GM12864 (cell line): ENCODE data around the gene BCL11A.

ENCODE experiments used
- DNase-seq: peaks from one replicate; pipeline ENCODE4 v3.0.0-alpha.2; 2011; ENCODE audit warnings: low read depth
- H3K4me3 ChIP-seq: 2 replicates; pipeline ENCODE4 v1.5.1; 2011; ENCODE audit warnings: mild to moderate bottlenecking, low read depth, low read length, control low read depth
- TF ChIP-seq, protein P1 (sequence below): IDR thresholded peaks from 2 replicates; pipeline ENCODE4 v1.5.1; 2011; ENCODE audit warnings: low read depth, mild to moderate bottlenecking, moderate library complexity, low read length, control low read depth, inconsistent platforms; ENCODE audit errors: missing control alignments

Gene BCL11A

GRCh38 chr2:60553495-60554073, at the start of gene BCL11A:
Gene BCL11A, minus strand, starts transcription at chr2:60553654. Its CDS starts 384 bp downstream, at chr2:60553270.
- TF ChIP-seq, protein P1, sequence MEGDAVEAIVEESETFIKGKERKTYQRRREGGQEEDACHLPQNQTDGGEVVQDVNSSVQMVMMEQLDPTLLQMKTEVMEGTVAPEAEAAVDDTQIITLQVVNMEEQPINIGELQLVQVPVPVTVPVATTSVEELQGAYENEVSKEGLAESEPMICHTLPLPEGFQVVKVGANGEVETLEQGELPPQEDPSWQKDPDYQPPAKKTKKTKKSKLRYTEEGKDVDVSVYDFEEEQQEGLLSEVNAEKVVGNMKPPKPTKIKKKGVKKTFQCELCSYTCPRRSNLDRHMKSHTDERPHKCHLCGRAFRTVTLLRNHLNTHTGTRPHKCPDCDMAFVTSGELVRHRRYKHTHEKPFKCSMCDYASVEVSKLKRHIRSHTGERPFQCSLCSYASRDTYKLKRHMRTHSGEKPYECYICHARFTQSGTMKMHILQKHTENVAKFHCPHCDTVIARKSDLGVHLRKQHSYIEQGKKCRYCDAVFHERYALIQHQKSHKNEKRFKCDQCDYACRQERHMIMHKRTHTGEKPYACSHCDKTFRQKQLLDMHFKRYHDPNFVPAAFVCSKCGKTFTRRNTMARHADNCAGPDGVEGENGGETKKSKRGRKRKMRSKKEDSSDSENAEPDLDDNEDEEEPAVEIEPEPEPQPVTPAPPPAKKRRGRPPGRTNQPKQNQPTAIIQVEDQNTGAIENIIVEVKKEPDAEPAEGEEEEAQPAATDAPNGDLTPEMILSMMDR = no peak
- no peak for DNase-seq
- H3K4me3 ChIP-seq = peak within 1 kb of the TSS; percentile 92

DNA sequence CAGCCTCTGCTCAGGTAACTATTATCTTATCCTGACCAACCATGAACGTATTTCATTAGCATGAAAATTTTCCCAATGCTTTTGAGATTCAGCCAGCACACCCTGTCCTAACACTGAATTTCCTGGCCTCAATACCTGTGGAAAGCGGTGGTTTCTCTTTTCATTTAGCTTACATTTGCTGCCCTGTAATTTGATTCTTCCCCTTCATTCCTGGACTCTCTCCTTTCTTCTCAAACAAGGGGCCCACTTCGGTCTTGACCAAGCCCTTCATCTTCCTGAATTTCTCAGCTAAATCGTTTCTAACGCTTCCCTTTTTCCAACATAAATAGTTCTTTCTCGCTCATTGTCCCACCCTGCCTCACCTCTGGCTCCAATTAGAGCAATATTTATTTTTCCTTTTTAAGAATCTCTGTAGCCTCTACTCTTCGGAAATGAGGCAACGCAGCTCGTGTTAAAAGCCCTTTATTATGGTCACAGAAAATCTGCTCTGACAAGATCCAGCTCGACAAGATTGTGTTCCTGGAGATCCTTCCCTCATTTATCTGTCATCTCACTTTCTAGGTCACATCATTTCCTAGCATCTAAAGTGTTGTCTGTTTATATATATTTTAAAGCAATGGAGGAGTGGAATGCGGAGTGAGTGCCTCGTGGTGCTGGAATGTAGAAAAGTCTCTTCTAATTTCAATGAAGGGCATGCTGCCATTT, 49.5 kb upstream of the BCL11A start:
- H3K4me3 ChIP-seq = no peak overlapping the region
- TF ChIP-seq, protein P1 = no peak
- no peak for DNase-seq

DNA sequence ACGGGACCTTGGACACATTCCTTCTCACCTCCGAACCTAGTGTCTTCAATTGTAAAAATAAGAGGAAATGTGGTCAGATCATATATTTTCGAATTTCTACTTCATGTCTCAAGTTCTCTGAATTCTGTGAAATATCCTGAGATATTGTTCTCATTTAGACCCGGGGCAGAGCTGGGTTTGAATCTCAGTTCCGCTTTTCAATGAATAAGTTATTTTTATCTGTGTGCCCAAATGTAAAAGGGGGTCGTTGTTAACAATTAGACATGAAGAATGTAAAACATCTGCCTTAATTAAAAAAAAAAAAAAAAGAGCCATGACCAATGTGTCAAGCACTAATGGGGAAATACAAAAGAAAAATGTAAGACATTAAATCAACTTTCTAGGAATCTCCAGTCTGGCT, 48.9 kb upstream of the BCL11A start:
- TF ChIP-seq, protein P1 = no peak
- no peak overlapping the region for H3K4me3 ChIP-seq
- no peak for DNase-seq

GRCh38 chr2:60598271-60598670, 44.8 kb upstream of the BCL11A start:
- TF ChIP-seq, protein P1 = no peak
- DNase-seq = no peak
- H3K4me3 ChIP-seq = no peak overlapping the region

DNA sequence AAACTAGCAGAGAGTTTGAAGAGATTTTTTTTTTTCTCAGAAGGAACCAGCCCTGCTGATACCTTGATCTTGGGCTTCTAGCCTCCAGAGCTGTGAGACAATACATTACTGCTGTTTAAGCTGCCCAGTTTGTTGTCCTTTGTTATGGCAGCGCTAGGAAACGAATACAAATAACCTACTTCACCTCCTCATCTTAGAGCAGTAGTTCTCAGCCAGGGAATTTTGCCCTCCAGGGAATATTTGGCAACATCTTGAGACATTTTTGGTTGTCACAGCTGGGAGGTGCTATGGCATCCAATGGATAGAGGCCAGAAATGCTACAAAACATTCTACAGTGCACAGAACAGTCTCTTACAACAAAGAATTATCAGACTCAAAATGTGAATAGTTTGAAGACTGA, 43.9 kb upstream of the BCL11A start:
- no peak overlapping the region for H3K4me3 ChIP-seq
- no peak for DNase-seq
- TF ChIP-seq, protein P1 = no peak

GRCh38 chr2:60596411-60596810, 43.0 kb upstream of the BCL11A start:
- TF ChIP-seq, protein P1 = no peak
- no peak for DNase-seq
- no peak overlapping the region for H3K4me3 ChIP-seq

DNA sequence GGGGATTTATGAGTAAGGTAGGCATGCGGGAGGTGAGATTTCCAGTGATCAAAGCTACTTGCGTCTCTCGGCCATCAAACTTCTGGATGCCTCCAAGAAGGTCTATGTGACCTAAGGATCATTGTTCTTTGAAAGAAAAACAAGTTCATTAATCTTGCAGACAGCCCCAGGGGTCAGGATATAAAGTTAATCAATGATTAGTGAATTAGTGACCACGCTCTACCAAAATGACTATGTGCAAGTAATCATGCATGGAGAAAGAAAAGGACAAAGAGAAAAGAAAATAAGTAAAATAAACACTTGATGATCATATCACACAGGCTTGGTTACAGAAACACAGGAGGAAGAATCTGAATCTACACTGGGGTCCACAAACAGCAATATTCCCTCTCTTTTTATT, 42.5 kb upstream of the BCL11A start:
- H3K4me3 ChIP-seq = no peak overlapping the region
- TF ChIP-seq, protein P1 = no peak
- no peak for DNase-seq
